Measurements from ENCODE around the gene FRK.

- TF ChIP-seq POLR2A (IDR thresholded peaks at IDR 0.05): no peak
- TF ChIP-seq CTCF (IDR thresholded peaks at IDR 0.05): no peak
These were observed 43.9 kb upstream of the FRK start for GRCh38 chr6:116104636-116105035.

Measured in lower leg skin (tissue), 3 donors.